Measurements from ENCODE around the gene SYT3. TPM values are rescaled to one million over a fixed set of nuclear protein-coding genes. Genes with fewer than 3 reads are reported as not detected.

SYT3 gene
- total and polyA plus RNA-seq, 2 of the 8 experiments (the other 6 are each of a cell fraction or from before 2014, with no cell fraction given): 6.7 to 17.3 TPM

DNA sequence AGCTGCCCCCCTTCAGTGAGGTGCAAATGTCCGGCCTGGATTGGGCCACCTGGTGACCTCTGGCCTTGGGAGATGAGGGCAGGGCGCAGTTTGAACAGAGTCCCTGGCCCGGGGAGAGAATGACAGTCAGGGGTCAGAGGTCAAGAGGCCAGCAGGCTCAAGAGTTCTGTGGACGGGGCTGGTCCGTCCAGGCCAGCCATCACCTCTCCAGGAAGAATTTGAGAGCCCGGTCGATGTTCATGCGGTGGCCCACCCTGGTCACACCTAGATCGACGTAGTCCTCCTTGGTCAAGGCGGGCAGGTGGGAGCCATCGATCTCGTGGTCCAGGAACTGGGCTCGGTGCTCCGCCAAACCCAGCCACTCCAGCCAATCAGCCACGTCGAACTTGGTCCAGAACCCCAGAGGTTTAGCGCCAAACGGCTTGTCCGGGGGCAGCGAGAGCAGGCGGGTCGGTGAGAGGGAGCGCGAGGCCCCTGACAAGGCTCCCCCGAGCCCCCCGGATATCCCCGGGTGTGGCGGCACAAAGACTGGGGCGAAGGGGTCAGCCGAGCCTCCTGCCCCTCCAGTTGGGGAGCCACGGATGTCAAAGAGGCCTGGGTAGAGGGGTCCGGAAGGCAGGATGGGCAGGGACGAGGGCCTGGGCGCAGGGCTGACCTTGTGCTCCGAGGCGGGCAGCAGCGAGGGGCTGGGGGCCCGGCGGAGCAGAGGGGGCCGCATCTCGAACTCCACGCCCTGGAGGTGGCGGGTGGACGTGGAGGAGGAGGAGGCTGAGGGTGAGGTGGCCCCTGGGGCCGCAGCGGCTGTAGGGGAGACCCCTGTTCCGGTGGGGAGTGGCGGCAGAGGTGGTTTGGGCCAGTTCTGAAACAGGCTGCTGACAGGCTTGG is 22.3 kb upstream of the SYT3 start (continued):
- TF ChIP-seq E2F6 (IDR thresholded peaks at IDR 0.05): no peak

Data from H1 (cell line).